HG03342 (cell line): ENCODE data around the gene TNFRSF21.

Experiments used
- ATAC-seq: cut with Tn5 transposase; IDR thresholded peaks from one replicate; pipeline ENCODE4 v1.9.1; 2021; ENCODE audit warnings: mild to moderate bottlenecking, moderate library complexity; ENCODE audit not compliant: unreplicated experiment

TNFRSF21 gene

DNA sequence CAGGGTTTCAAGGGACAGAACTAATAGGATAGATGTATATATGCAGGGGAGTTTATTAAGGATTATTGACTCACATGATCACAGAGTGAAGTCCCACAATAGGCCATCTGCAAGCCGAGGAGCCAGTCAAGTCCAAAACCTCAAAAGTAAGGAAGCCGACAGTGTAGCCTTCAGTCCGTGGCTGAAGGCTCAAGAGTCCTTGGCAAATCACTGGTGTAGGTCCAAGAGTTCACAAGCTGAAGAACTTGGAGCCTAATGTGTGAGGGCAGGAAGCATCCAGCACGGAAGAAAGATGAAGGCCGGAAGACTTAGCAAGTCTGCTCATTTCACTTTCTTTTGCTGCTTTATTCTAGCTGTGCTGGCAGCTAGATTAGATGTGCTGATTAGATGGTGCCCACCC is 128.0 kb downstream of the TNFRSF21 start:
- ATAC-seq = no peak
